Epithelial cell of umbilical artery (primary cell): ENCODE measurements around the gene SLC45A1. TPM values are rescaled to one million over a fixed set of nuclear protein-coding genes. Genes with fewer than 3 reads are reported as not detected.

Experiments used
- total RNA-seq: library from RNA; depleted of rRNA; stranded (reverse); fragments of >200 nt; gene quantifications from 2 replicates; pipeline ENCODE4 v1.2.3, GENCODE V29; 2014

SLC45A1 gene
- 0.65 and 0.76 TPM in 2 replicates for total RNA-seq

DNA sequence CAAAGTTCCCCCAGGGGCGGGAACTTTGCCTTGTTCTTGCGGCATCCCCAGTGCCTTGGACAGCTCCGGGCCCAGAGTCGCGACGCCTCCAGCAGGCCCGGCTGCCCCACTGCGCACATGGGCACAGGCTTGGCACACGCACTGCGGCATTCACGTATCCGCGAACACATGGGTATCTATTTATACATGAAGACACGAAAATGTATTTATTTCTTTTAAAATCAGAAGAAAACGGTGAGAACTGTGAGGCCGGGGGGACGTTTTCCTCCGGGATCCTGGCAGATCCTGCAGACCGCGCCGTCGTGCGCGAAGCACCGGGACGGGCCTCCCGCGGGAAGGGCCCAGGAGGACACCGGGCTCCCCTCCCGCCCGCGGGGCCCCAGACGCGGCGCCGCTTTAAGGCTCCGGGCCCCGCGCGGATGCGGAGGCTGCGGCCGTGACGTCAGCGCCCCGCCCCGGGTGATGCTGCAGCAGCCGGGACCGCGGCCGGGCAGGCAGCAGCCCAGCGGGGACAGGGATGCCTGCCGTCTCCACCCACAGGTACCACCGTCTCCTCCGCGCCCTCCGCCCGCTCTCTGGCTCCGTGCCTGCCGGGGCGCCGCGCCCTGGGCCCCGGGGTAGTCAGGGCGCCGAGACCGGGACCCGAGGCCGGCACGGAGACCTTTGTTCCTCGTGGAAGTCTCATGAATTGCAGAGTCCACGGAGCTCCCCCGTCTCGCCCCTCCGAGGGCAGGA lies at the start of gene SLC45A1:
TSS of gene SLC45A1 (plus strand) at position 468 of the 735 bp plus-strand sequence. CDS start 6,216 bp downstream, outside the sequence.

